CD14-positive monocyte (primary cell): ENCODE data around the gene MVB12B. TPM values are rescaled to one million over a fixed set of nuclear protein-coding genes. Genes with fewer than 3 reads are reported as not detected.

Experiments used
- DNase-seq, 3 donors: peaks; one replicate each; pipeline ENCODE4 v3.0.0-alpha.2; 2011 to 2022
- H2AFZ ChIP-seq: 2 replicates; pipeline ENCODE4 v1.6.0; 2012; ENCODE audit warnings: mild to moderate bottlenecking, low read depth, low read length, inconsistent platforms; ENCODE audit not compliant: insufficient read depth, poor library complexity, severe bottlenecking
- H3K27ac ChIP-seq, 2 donors: 1 replicate in 1 of 2; 2 replicates in 1 of 2; pipeline ENCODE4 v1.5.1; 2012 to 2013; ENCODE audit warnings: low read length in 2 of 2, control low read depth in 1 of 2, inconsistent platforms in 1 of 2, low read depth in 1 of 2, mild to moderate bottlenecking in 1 of 2
- H3K27me3 ChIP-seq, 2 donors: one replicate each; pipeline versions ENCODE4 v1.6.0 to v1.6.1; 2011 to 2013; ENCODE audit warnings: low read length in 2 of 2; ENCODE audit not compliant: control insufficient read depth in 2 of 2, insufficient read depth in 2 of 2
- H3K36me3 ChIP-seq, 2 donors: replicated peaks in 1 of 2; 1 replicate in 1 of 2; 2 replicates in 1 of 2; pipeline versions ENCODE4 v1.5.1 to v1.6.1; 2012 to 2013; ENCODE audit warnings: low read length in 2 of 2, control low read depth in 1 of 2, inconsistent platforms in 1 of 2, mild to moderate bottlenecking in 1 of 2; ENCODE audit not compliant: insufficient read depth in 2 of 2, control insufficient read depth in 1 of 2
- H3K4me1 ChIP-seq, 2 donors: 1 replicate in 1 of 2; 2 replicates in 1 of 2; pipeline versions ENCODE4 v1.5.1 to v1.6.1; 2012 to 2013; ENCODE audit warnings: low read length in 2 of 2, control low read depth in 1 of 2, inconsistent platforms in 1 of 2, mild to moderate bottlenecking in 1 of 2, moderate library complexity in 1 of 2; ENCODE audit not compliant: insufficient read depth in 2 of 2, control insufficient read depth in 1 of 2
- H3K4me2 ChIP-seq: replicated peaks from 2 replicates; pipeline ENCODE3; 2012; ENCODE audit warnings: low read length, moderate library complexity, mild to moderate bottlenecking; ENCODE audit not compliant: poor library complexity, severe bottlenecking; ENCODE audit errors: extremely low read depth
- H3K4me3 ChIP-seq, 3 experiments: fragments of 200-600 bp in 1 of 3; sonication (generic) in 1 of 3; replicated peaks in 1 of 3; 1 replicate in 2 of 3; 2 replicates in 1 of 3; pipeline ENCODE4 v1.5.1; 2011 to 2013; ENCODE audit warnings: low read length in 3 of 3, mild to moderate bottlenecking in 3 of 3, control low read depth in 2 of 3, low read depth in 2 of 3, inconsistent platforms in 1 of 3, moderate library complexity in 1 of 3
- H3K79me2 ChIP-seq: 2 replicates; pipeline ENCODE4 v1.6.0; 2012; ENCODE audit warnings: mild to moderate bottlenecking, control low read depth, inconsistent platforms, low read length, moderate library complexity; ENCODE audit not compliant: insufficient read depth
- H3K9ac ChIP-seq: 2 replicates; pipeline ENCODE4 v1.6.0; 2017; ENCODE audit warnings: low read length, mild to moderate bottlenecking; ENCODE audit not compliant: insufficient read depth, poor library complexity, severe bottlenecking
- H3K9me3 ChIP-seq, 2 donors: replicated peaks in 1 of 2; 1 replicate in 1 of 2; 2 replicates in 1 of 2; pipeline versions ENCODE4 v1.5.1 to v1.6.1; 2012 to 2013; ENCODE audit warnings: low read length in 2 of 2, control low read depth in 1 of 2; ENCODE audit not compliant: control insufficient read depth in 1 of 2, insufficient read depth in 1 of 2
- H4K20me1 ChIP-seq: 2 replicates; pipeline ENCODE4 v1.6.0; 2012; ENCODE audit warnings: mild to moderate bottlenecking, low read length, control low read depth, moderate library complexity; ENCODE audit not compliant: insufficient read depth
- H3K27ac Mint-ChIP-seq, 7 donors: one replicate each; pipeline ENCODE4 v1.8.0; 2020; ENCODE audit warnings: mild to moderate bottlenecking in 7 of 7, mixed read lengths in 7 of 7, moderate library complexity in 6 of 7, inconsistent platforms in 2 of 7
- H3K27me3 Mint-ChIP-seq, 3 donors: one replicate each; pipeline ENCODE4 v1.8.0; 2021 to 2022; ENCODE audit warnings: low read depth in 3 of 3, mild to moderate bottlenecking in 3 of 3, mixed read lengths in 3 of 3, moderate library complexity in 3 of 3, inconsistent platforms in 1 of 3
- H3K36me3 Mint-ChIP-seq, 2 donors: one replicate each; pipeline ENCODE4 v1.8.0; 2020; ENCODE audit warnings: mixed read lengths in 2 of 2, inconsistent platforms in 1 of 2, mild to moderate bottlenecking in 1 of 2
- H3K4me1 Mint-ChIP-seq: one replicate; pipeline ENCODE4 v1.8.0; 2020; ENCODE audit warnings: mild to moderate bottlenecking, mixed read lengths
- H3K4me3 Mint-ChIP-seq, 2 donors: one replicate each; pipeline ENCODE4 v1.8.0; 2020; ENCODE audit warnings: mild to moderate bottlenecking in 2 of 2, mixed read lengths in 2 of 2, moderate library complexity in 1 of 2
- H3K9me3 Mint-ChIP-seq, 7 donors: one replicate each; pipeline ENCODE4 v1.8.0; 2020 to 2022; ENCODE audit warnings: mixed read lengths in 7 of 7, mild to moderate bottlenecking in 6 of 7, moderate library complexity in 6 of 7, inconsistent platforms in 2 of 7
- WGBS: methylation state at CpG from one replicate; pipeline ENCODE4 v1.1.5; 2013; ENCODE audit warnings: missing lambda C conversion rate; ENCODE audit not compliant: insufficient coverage; 5-methylcytosine and 5-hydroxymethylcytosine counted together
- intact Hi-C, 2 donors: fragments of 100-400 bp; cut with micrococcal nuclease; formaldehyde crosslinking; loops; one replicate each; pipeline versions ENCODE4 v1.15.0 to v1.15.1; 2023
- polyA plus RNA-seq, 3 donors: library from polyadenylated mRNA; depleted of rRNA in 1 of 3; unstranded in 2 of 3; stranded (reverse) in 1 of 3; fragments of 300-500 nt in 2 of 3; fragments of >200 nt in 1 of 3; fragmentation: Illumina TruSeq in 2 of 3; gene quantifications; 1 replicate in 2 of 3; 2 replicates in 1 of 3; pipeline ENCODE4 v1.2.3, GENCODE V29; 2012 to 2021
- TF ChIP-seq, protein P1 (sequence below): fragments of 200-600 bp; IDR thresholded peaks from one replicate; pipeline ENCODE4 v1.8.0; 2022; ENCODE audit warnings: antibody characterized with exemption, mild to moderate bottlenecking

MVB12B gene
- polyA plus RNA-seq, 3 donors: 2.8 to 8.1 (median 3.5) TPM

DNA sequence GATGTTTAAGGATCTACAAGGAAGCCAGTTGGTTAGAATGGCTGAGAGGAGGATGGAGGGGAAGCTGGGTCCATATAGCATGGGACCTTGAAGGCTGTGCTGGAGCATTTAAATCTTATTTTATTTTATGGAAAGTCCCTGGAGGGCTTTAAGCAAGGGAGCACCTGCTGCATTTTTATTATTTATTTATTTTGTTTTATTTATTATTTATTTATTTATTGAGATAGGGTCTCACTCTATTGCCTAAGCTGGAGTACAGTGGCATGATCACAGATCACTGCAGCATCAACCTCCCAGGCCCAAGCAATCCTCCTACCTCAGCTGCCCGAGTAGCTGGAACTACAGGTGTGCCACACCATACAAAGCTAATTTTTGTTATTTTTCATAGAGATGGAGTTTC lies 4.9 kb upstream of the MVB12B start:
- Histone ChIP-seq H3K4me1 (peaks cover 5 to 6% of the 10 kb centered on the region in 2 donors), H3K9me3 (peaks cover 6 to 8% of the 10 kb centered on the region in 2 donors), H3K27ac (no peak overlapping the region), H3K9ac (no peak overlapping the region), H4K20me1 (no peaks in the 10 kb centered on the region), H3K4me3 (no peak overlapping the region), H3K4me2 (no peak overlapping the region), H3K27me3 (no peaks in the 10 kb centered on the region), H2AFZ (no peak overlapping the region), H3K36me3 (no peaks in the 10 kb centered on the region), H3K79me2 (no peaks in the 10 kb centered on the region)
- H3K36me3 Mint-ChIP-seq: no peaks in the 10 kb centered on the region
- TF ChIP-seq, protein P1, sequence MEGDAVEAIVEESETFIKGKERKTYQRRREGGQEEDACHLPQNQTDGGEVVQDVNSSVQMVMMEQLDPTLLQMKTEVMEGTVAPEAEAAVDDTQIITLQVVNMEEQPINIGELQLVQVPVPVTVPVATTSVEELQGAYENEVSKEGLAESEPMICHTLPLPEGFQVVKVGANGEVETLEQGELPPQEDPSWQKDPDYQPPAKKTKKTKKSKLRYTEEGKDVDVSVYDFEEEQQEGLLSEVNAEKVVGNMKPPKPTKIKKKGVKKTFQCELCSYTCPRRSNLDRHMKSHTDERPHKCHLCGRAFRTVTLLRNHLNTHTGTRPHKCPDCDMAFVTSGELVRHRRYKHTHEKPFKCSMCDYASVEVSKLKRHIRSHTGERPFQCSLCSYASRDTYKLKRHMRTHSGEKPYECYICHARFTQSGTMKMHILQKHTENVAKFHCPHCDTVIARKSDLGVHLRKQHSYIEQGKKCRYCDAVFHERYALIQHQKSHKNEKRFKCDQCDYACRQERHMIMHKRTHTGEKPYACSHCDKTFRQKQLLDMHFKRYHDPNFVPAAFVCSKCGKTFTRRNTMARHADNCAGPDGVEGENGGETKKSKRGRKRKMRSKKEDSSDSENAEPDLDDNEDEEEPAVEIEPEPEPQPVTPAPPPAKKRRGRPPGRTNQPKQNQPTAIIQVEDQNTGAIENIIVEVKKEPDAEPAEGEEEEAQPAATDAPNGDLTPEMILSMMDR: no peak
- no peak overlapping the region for H3K4me3 Mint-ChIP-seq
- H3K27me3 Mint-ChIP-seq: peaks cover 1 to 2% (median 1%) of the 10 kb centered on the region in 3 donors
- intact Hi-C loops: no loop called here
- WGBS: no CpG with 5 or more reads among the region's 1 CpG
- H3K9me3 Mint-ChIP-seq: peaks cover 3 to 18% (median 14%) of the 10 kb centered on the region in 7 donors
- H3K4me1 Mint-ChIP-seq: peaks cover 11% of the 10 kb centered on the region
- H3K27ac Mint-ChIP-seq: no peak overlapping the region
- DNase-seq: no peak

DNA sequence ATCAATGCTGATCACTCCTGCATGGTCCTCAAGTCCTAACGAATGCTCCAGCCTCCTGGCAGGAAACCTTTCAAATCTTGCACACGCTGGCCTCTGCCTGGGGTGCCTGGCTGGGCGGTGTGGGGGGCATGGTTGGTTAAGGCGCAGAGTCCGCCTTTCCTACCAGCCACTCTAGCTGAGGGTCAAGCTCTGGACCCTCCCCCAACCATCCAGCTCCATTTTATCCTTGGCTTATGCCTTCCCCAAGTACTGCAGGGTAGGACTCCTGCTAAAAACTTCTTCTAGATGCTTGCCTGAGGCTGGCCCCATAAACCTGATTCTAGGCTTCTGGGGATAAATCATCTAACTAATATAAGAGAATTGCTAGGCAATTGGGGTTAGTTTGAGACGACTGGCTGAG lies 808 bp upstream of the MVB12B start:
- H3K9me3 Mint-ChIP-seq: peaks cover 3 to 18% (median 12%) of the 10 kb centered on the region in 7 donors
- Histone ChIP-seq H3K9ac (peak overlapping the region; percentile 74), H3K79me2 (peaks cover 27% of the 10 kb centered on the region), H3K27ac (peak overlapping the region in 1 of 2 donors; percentile 61), H4K20me1 (no peaks in the 10 kb centered on the region), H3K27me3 (no peaks in the 10 kb centered on the region), H3K4me2 (peak overlapping the region; percentile 84), H3K4me1 (peaks cover 39 to 44% of the 10 kb centered on the region in 2 donors), H3K9me3 (peaks cover 6 to 8% of the 10 kb centered on the region in 2 donors), H3K36me3 (no peaks in the 10 kb centered on the region), H3K4me3 (peak overlapping the region in 2 of 3 experiments; percentile 38 to 68), H2AFZ (peak overlapping the region; percentile 87)
- H3K27me3 Mint-ChIP-seq: peaks cover 0 to 1% (median 1%) of the 10 kb centered on the region in 3 donors
- peaks cover 5 to 6% of the 10 kb centered on the region in 2 donors for H3K36me3 Mint-ChIP-seq
- H3K4me1 Mint-ChIP-seq: peaks cover 39% of the 10 kb centered on the region
- DNase-seq: no peak
- 88% methylated on average over 5 of the region's 6 CpGs for WGBS
- TF ChIP-seq, protein P1: no peak
- peak overlapping the region; percentile 79 to 86 for H3K4me3 Mint-ChIP-seq
- intact Hi-C loops: loop anchor here in 1 of 2 donors (5.0 kb wide), 1 partner anchor 146 kb away; no protein-coding TSS in a partner anchor
- H3K27ac Mint-ChIP-seq: peak overlapping the region in 5 of 7 donors; percentile 16 to 81 (median 19)
